ENCODE measurements around the gene SOX6.

DNA sequence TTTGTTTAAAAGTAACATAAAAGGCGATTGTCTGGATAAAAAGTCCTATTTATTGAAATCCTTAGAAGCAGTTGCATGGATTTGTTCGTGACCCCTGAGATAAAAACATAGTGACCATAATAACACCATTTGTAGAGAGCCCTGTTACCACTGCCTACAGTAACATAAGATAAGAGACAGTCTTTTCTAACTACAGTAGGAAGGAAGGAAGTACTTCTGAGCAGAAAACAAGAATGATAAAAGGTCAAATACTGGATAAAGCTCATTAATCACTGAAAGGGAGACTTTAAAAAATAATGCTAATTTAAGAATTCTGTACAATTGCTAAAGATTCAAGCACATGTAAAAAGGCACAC lies 47.1 kb upstream of the SOX6 start:
- TF ChIP-seq, protein P1, sequence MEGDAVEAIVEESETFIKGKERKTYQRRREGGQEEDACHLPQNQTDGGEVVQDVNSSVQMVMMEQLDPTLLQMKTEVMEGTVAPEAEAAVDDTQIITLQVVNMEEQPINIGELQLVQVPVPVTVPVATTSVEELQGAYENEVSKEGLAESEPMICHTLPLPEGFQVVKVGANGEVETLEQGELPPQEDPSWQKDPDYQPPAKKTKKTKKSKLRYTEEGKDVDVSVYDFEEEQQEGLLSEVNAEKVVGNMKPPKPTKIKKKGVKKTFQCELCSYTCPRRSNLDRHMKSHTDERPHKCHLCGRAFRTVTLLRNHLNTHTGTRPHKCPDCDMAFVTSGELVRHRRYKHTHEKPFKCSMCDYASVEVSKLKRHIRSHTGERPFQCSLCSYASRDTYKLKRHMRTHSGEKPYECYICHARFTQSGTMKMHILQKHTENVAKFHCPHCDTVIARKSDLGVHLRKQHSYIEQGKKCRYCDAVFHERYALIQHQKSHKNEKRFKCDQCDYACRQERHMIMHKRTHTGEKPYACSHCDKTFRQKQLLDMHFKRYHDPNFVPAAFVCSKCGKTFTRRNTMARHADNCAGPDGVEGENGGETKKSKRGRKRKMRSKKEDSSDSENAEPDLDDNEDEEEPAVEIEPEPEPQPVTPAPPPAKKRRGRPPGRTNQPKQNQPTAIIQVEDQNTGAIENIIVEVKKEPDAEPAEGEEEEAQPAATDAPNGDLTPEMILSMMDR (conservative IDR thresholded peaks at IDR 0.05): no peak
- no peak for TF ChIP-seq EZH2 (IDR thresholded peaks at IDR 0.05; ENCODE audit: low read depth)
